Right atrium auricular region (tissue), 2 donors: Measurements from ENCODE around the gene ZNF785. TPM values are rescaled to one million over a fixed set of nuclear protein-coding genes. Genes with fewer than 3 reads are reported as not detected.
"Not testable (repeated sequence)": the region's sequence is repeated elsewhere in the genome, so short reads cannot be mapped to it uniquely, and the experiment has no call there.

Experiments
- DNase-seq: peaks from one replicate; pipeline ENCODE4 v3.0.0-alpha.2; 2019; ENCODE audit warnings: low spot score
- H3K27ac ChIP-seq, 2 donors: fragments of 200-600 bp; sonication (generic); 1 replicate in 1 of 2; 2 replicates in 1 of 2; pipeline ENCODE4 v1.5.1; 2016 to 2019
- H3K27me3 ChIP-seq, 2 donors: fragments of 200-600 bp; sonication (generic); one replicate each; pipeline versions ENCODE4 v1.5.1 to v1.6.0; 2017 to 2019
- H3K36me3 ChIP-seq: fragments of 200-600 bp; sonication (generic); one replicate; pipeline ENCODE4 v1.5.1; 2016
- H3K4me1 ChIP-seq, 2 donors: fragments of 200-600 bp; sonication (generic); one replicate each; pipeline versions ENCODE4 v1.5.1 to v1.6.0; 2017 to 2019
- H3K4me3 ChIP-seq, 2 donors: fragments of 200-600 bp; sonication (generic); 1 replicate in 1 of 2; 2 replicates in 1 of 2; pipeline ENCODE4 v1.5.1; 2017 to 2019; ENCODE audit warnings: mild to moderate bottlenecking in 1 of 2, moderate library complexity in 1 of 2
- H3K9me3 ChIP-seq, 2 donors: fragments of 200-600 bp; sonication (generic); one replicate each; pipeline ENCODE4 v1.5.1; 2019
- CTCF ChIP-seq, 2 donors: fragments of 200-600 bp; sonication (generic); IDR thresholded peaks; one replicate each; pipeline ENCODE4 v1.5.1; 2019; ENCODE audit warnings: antibody characterized with exemption in 2 of 2
- total RNA-seq, 2 donors: library from RNA; depleted of rRNA; stranded (reverse); fragments of >200 nt; gene quantifications; one replicate each; pipeline ENCODE4 v1.1.0, GENCODE V29; 2016

The ZNF785 gene
- total RNA-seq, 2 donors from 2014 or later: 5.5 to 6.0 TPM

- no peaks in the 10 kb centered on the region for H3K27me3 ChIP-seq
- DNase-seq: no peak
- H3K36me3 ChIP-seq: no peaks in the 10 kb centered on the region
- no peak overlapping the region for H3K4me3 ChIP-seq
- H3K9me3 ChIP-seq: no peaks in the 10 kb centered on the region
- no peak overlapping the region for H3K27ac ChIP-seq
- H3K4me1 ChIP-seq: peaks cover 0 to 34% of the 10 kb centered on the region in 2 donors
- no peak for TF ChIP-seq CTCF (IDR thresholded peaks at IDR 0.05)
These were observed 39.4 kb downstream of the ZNF785 start for GRCh38 chr16:30546115-30546514.

- H3K27me3 ChIP-seq: no peaks in the 10 kb centered on the region
- no peak overlapping the region for H3K4me3 ChIP-seq
- H3K4me1 ChIP-seq: peaks cover 0 to 37% of the 10 kb centered on the region in 2 donors
- no peaks in the 10 kb centered on the region for H3K36me3 ChIP-seq
- DNase-seq: no peak
- no peak for TF ChIP-seq CTCF (IDR thresholded peaks at IDR 0.05)
- no peaks in the 10 kb centered on the region for H3K9me3 ChIP-seq
- H3K27ac ChIP-seq: no peak overlapping the region
These were observed 42.4 kb downstream of the ZNF785 start for GRCh38 chr16:30543067-30543466.

- no peak overlapping the region for H3K4me3 ChIP-seq
- no peaks in the 10 kb centered on the region for H3K27me3 ChIP-seq
- TF ChIP-seq CTCF (IDR thresholded peaks at IDR 0.05): no peak
- no peaks in the 10 kb centered on the region for H3K36me3 ChIP-seq
- no peaks in the 10 kb centered on the region for H3K9me3 ChIP-seq
- no peak for DNase-seq
- H3K27ac ChIP-seq: peak overlapping the region in 1 of 2 donors; percentile 81
- H3K4me1 ChIP-seq: peaks cover 0 to 37% of the 10 kb centered on the region in 2 donors
These were observed 43.8 kb downstream of the ZNF785 start for GRCh38 chr16:30541502-30542329.

- Histone ChIP-seq H3K4me1 (peaks cover 0 to 40% of the 10 kb centered on the region in 2 donors), H3K27ac (peak overlapping the region in 1 of 2 donors; percentile 81)
- not testable (repeated sequence) for H3K9me3 ChIP-seq, H3K27me3 ChIP-seq, H3K36me3 ChIP-seq, DNase-seq, H3K4me3 ChIP-seq
These were observed 44.5 kb downstream of the ZNF785 start for GRCh38 chr16:30540916-30541464.

- Histone ChIP-seq H3K27ac (peak overlapping the region; percentile 74 to 81), H3K4me1 (peaks cover 0 to 49% of the 10 kb centered on the region in 2 donors)
- not testable (repeated sequence) for H3K36me3 ChIP-seq, DNase-seq, H3K4me3 ChIP-seq, H3K9me3 ChIP-seq, H3K27me3 ChIP-seq
These were observed 45.4 kb downstream of the ZNF785 start for GRCh38 chr16:30539986-30540526.

- peaks cover 0 to 49% of the 10 kb centered on the region in 2 donors for H3K4me1 ChIP-seq
- H3K9me3 ChIP-seq: no peaks in the 10 kb centered on the region
- DNase-seq: no peak
- no peak overlapping the region for H3K4me3 ChIP-seq
- peak overlapping the region; percentile 74 to 81 for H3K27ac ChIP-seq
- no peaks in the 10 kb centered on the region for H3K36me3 ChIP-seq
- no peak for TF ChIP-seq CTCF (IDR thresholded peaks at IDR 0.05)
- no peaks in the 10 kb centered on the region for H3K27me3 ChIP-seq
These were observed 46.2 kb downstream of the ZNF785 start for GRCh38 chr16:30539000-30539964.

GRCh38 chr16:30536391-30537024, 49.0 kb downstream of the ZNF785 start:
- Histone ChIP-seq H3K4me1 (peaks cover 0 to 54% of the 10 kb centered on the region in 2 donors), H3K36me3 (peaks cover 16% of the 10 kb centered on the region)
- not testable (repeated sequence) for H3K27ac ChIP-seq, DNase-seq, H3K27me3 ChIP-seq, H3K9me3 ChIP-seq, H3K4me3 ChIP-seq
